Measurements from ENCODE around the gene ZNF786. TPM values are rescaled to one million over a fixed set of nuclear protein-coding genes. Genes with fewer than 3 reads are reported as not detected.
A peak's percentile ranks its signal among the peaks of the same experiment; 100 is the strongest.

Gene ZNF786
- total and polyA plus RNA-seq, 9 of the 15 experiments (the other 6 are each of a cell fraction or from before 2014, with no cell fraction given), result 0.31 to 5.4 (median 3.0) TPM

DNA sequence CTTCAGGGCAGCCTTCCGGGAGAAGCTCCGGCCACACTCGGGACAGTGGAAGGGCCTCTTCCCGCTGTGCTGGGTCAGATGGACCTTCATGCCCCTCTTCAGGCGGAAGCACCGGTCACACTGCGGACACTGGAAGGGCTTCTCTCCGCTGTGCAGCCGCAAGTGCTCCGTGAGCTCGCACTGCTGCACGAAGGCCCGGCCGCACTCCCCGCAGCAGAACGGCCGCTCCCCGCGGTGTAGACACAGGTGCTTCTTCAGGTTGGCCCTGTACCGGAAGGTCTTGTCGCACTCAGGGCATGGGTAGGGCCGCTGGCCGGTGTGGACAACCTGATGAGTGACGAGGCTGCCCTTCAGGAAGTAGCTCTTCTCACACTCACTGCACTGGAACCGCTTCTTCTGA lies 14.2 kb upstream of the ZNF786 start:
- POLR2A ChIA-PET, result interaction anchor here (0.6 to 1.8 kb wide), 3 partner anchors 21 to 536 kb away, joined by 3 to 7 read pairs (median 6); partner anchors contain the start of gene ZNF425
- TF ChIP-seq NR4A1 (CRISPR knock-in tag; IDR thresholded peaks at IDR 0.05), result no peak
- no peak for TF ChIP-seq NR4A1 (tag; IDR thresholded peaks at IDR 0.05)
- TF ChIP-seq ZKSCAN1 (IDR thresholded peaks at IDR 0.05; ENCODE audit: low read depth, low read length), result no peak
- TF ChIP-seq, protein P1, sequence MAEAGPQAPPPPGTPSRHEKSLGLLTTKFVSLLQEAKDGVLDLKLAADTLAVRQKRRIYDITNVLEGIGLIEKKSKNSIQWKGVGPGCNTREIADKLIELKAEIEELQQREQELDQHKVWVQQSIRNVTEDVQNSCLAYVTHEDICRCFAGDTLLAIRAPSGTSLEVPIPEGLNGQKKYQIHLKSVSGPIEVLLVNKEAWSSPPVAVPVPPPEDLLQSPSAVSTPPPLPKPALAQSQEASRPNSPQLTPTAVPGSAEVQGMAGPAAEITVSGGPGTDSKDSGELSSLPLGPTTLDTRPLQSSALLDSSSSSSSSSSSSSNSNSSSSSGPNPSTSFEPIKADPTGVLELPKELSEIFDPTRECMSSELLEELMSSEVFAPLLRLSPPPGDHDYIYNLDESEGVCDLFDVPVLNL (CRISPR knock-in tag; IDR thresholded peaks at IDR 0.05; ENCODE audit: low read depth), result no peak
- TF ChIP-seq L3MBTL2 (IDR thresholded peaks at IDR 0.05), result no peak
- no peak for TF ChIP-seq NR2C1 (IDR thresholded peaks at IDR 0.05)
- no peak for TF ChIP-seq NR2C1 (tag; IDR thresholded peaks at IDR 0.05)
- TF ChIP-seq FOXK1 (CRISPR knock-in tag; IDR thresholded peaks at IDR 0.05; ENCODE audit: borderline replicate concordance), result no peak
- TF ChIP-seq HCFC1 (IDR thresholded peaks at IDR 0.05; ENCODE audit: low read depth, low read length), result no peak
- no peak for TF ChIP-seq SP1 (CRISPR knock-in tag; IDR thresholded peaks at IDR 0.05)
- no peak for TF ChIP-seq COPS2 (conservative IDR thresholded peaks at IDR 0.05)
- TF ChIP-seq, protein P2, sequence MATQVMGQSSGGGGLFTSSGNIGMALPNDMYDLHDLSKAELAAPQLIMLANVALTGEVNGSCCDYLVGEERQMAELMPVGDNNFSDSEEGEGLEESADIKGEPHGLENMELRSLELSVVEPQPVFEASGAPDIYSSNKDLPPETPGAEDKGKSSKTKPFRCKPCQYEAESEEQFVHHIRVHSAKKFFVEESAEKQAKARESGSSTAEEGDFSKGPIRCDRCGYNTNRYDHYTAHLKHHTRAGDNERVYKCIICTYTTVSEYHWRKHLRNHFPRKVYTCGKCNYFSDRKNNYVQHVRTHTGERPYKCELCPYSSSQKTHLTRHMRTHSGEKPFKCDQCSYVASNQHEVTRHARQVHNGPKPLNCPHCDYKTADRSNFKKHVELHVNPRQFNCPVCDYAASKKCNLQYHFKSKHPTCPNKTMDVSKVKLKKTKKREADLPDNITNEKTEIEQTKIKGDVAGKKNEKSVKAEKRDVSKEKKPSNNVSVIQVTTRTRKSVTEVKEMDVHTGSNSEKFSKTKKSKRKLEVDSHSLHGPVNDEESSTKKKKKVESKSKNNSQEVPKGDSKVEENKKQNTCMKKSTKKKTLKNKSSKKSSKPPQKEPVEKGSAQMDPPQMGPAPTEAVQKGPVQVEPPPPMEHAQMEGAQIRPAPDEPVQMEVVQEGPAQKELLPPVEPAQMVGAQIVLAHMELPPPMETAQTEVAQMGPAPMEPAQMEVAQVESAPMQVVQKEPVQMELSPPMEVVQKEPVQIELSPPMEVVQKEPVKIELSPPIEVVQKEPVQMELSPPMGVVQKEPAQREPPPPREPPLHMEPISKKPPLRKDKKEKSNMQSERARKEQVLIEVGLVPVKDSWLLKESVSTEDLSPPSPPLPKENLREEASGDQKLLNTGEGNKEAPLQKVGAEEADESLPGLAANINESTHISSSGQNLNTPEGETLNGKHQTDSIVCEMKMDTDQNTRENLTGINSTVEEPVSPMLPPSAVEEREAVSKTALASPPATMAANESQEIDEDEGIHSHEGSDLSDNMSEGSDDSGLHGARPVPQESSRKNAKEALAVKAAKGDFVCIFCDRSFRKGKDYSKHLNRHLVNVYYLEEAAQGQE (IDR thresholded peaks at IDR 0.05; ENCODE audit: borderline replicate concordance), result no peak
- TF ChIP-seq, protein P2 (CRISPR knock-in tag; IDR thresholded peaks at IDR 0.05; ENCODE audit: low read depth), result no peak
- TF ChIP-seq MAZ (CRISPR knock-in tag; conservative IDR thresholded peaks at IDR 0.05 in 1 of 2, IDR thresholded peaks at IDR 0.05 in 1 of 2), result no peak
- no peak for TF ChIP-seq NR2F6 (CRISPR knock-in tag; IDR thresholded peaks at IDR 0.05)

More for the DNA sequence above, 14.2 kb upstream of the ZNF786 start:
- no peaks in the 10 kb centered on the region for H3K79me2 ChIP-seq (ENCODE audit: control insufficient read depth, insufficient read depth, low read length)
- H3K27ac ChIP-seq (ENCODE audit: extremely low read depth, low read depth, low read length), result no peak overlapping the region
- no TSS peak for BruUV-seq (replicated peaks)
- H4K20me1 ChIP-seq (replicated peaks; ENCODE audit: control insufficient read depth, insufficient read depth, low read length), result no peaks in the 10 kb centered on the region
- FAIRE-seq, result no peak
- in situ Hi-C loops (cut with MboI) (no loop called here), intact Hi-C loops (cut with micrococcal nuclease) (no loop called here)
- peak; percentile 11; the same call in 2 of the 3 replicates for ATAC-seq
- H3K4me1 ChIP-seq (replicated peaks in 1 of 2; ENCODE audit: control insufficient read depth in 2 of 2, insufficient read depth in 2 of 2, low read length in 2 of 2), result peaks cover 0 to 10% of the 10 kb centered on the region in 2 experiments; a peak in 2 of 5 replicates
- CTCF ChIA-PET (ENCODE audit: low intra/inter-chr PET ratio), result no interaction called here
- H3K9me3 ChIP-seq (replicated peaks; ENCODE audit: control insufficient read depth, insufficient read depth, low read depth, low read length), result no peaks in the 10 kb centered on the region
- peaks cover 25 to 30% of the 10 kb centered on the region in 2 experiments for H3K27me3 ChIP-seq (ENCODE audit: control insufficient read depth in 2 of 2, insufficient read depth in 2 of 2, low read length in 2 of 2)
- no peaks in the 10 kb centered on the region for H3K9me1 ChIP-seq (ENCODE audit: control insufficient read depth, insufficient read depth, low read length)
- no peak overlapping the region for H3K4me3 ChIP-seq
- H3K36me3 ChIP-seq (ENCODE audit: control insufficient read depth, insufficient read depth, low read length), result no peaks in the 10 kb centered on the region
- no peak for DNase-seq (ENCODE audit: extremely low read depth in 1 of 4, low spot score in 3 of 4)
- 63% methylated on average over 25 of the region's 25 CpGs for WGBS (ENCODE audit: insufficient coverage, low coverage, missing lambda C conversion rate)
- H2AFZ ChIP-seq (ENCODE audit: low read depth, low read length), result no peak overlapping the region
- H3K9ac ChIP-seq (ENCODE audit: insufficient read depth in 1 of 2, low read depth in 2 of 2, low read length in 2 of 2), result no peak overlapping the region; a peak in 1 of 4 replicates
- H3K4me2 ChIP-seq (ENCODE audit: insufficient read depth, low read length), result no peak overlapping the region
